ENCODE results near the gene NUP35. TPM values are rescaled to one million over a fixed set of nuclear protein-coding genes. Genes with fewer than 3 reads are reported as not detected.

NUP35 gene
- total RNA-seq, 1 experiment from 2014 or later, result 33.4 TPM

- Histone ChIP-seq H3K27ac (ENCODE audit: low read depth, low read length) (no peak overlapping the region), H3K79me2 (ENCODE audit: insufficient read depth, low read length) (peaks cover 12% of the 10 kb centered on the region; the same call in 1 of the 2 replicates), H3K9ac (ENCODE audit: low read length) (no peak overlapping the region), H3K4me2 (ENCODE audit: low read length) (peak overlapping the region; percentile 15; the same call in 1 of the 2 replicates), H3K9me3 (ENCODE audit: control insufficient read depth in 1 of 2, insufficient read depth in 1 of 2, low read depth in 1 of 2, low read length in 2 of 2) (no peaks in the 10 kb centered on the region), H3K4me1 (ENCODE audit: control insufficient read depth in 1 of 2, insufficient read depth in 2 of 2, low read length in 2 of 2) (peaks cover 0 to 16% of the 10 kb centered on the region in 2 experiments; a peak in 2 of 4 replicates), H4K20me1 (ENCODE audit: insufficient read depth) (no peaks in the 10 kb centered on the region), H3K4me3 (replicated peaks in 1 of 2; ENCODE audit: low read depth in 1 of 2, low read length in 2 of 2) (no peak overlapping the region), H3K36me3 (ENCODE audit: control insufficient read depth in 1 of 2, insufficient read depth in 2 of 2, low read length in 2 of 2) (peaks cover 20 to 28% of the 10 kb centered on the region in 2 experiments), H3K27me3 (ENCODE audit: insufficient read depth, low read length) (no peaks in the 10 kb centered on the region), H2AFZ (ENCODE audit: low read depth, low read length, poor library complexity, severe bottlenecking) (no peak overlapping the region), H3K9me2 (ENCODE audit: insufficient read depth) (no peaks in the 10 kb centered on the region)
- no TSS peak for BruUV-seq (replicated peaks)
- RAD21 ChIA-PET (ENCODE audit: low non-redundant PET in 1 of 2, low total read pairs in 2 of 2, uncharacterized antibody in 2 of 2, unreplicated experiment in 2 of 2), result no interaction called here
- no peak for ATAC-seq
- CTCF ChIA-PET, result no interaction called here
- intact Hi-C loops (cut with micrococcal nuclease), result no loop called here
- TF ChIP-seq EZH2phosphoT487 (IDR thresholded peaks at IDR 0.05; ENCODE audit: borderline replicate concordance) (no peak), SP1 (IDR thresholded peaks at IDR 0.05; ENCODE audit: low read depth) (no peak), CBX3 (IDR thresholded peaks at IDR 0.05; ENCODE audit: low read depth) (no peak)
- POLR2A ChIA-PET, result no interaction called here
- DNase-seq (ENCODE audit: low read depth, low spot score), result no peak
Observed at GRCh38 chr2:183162362-183162761, 38.1 kb downstream of the NUP35 start.

- no peak overlapping the region for H3K9ac ChIP-seq (ENCODE audit: low read length)
- intact Hi-C loops (cut with micrococcal nuclease), result no loop called here
- no TSS peak for BruUV-seq (replicated peaks)
- 0 out of 2 replicates have a peak, but pooled peaks have one; percentile 25 for ATAC-seq
- ChIA-PET RAD21 (ENCODE audit: low non-redundant PET in 1 of 2, low total read pairs in 2 of 2, uncharacterized antibody in 2 of 2, unreplicated experiment in 2 of 2) (no interaction called here), POLR2A (no interaction called here), CTCF (no interaction called here)
- no peak for DNase-seq (ENCODE audit: low read depth, low spot score)
- H3K4me3 ChIP-seq (replicated peaks in 1 of 2; ENCODE audit: low read depth in 1 of 2, low read length in 2 of 2), result no peak overlapping the region
- peaks cover 0 to 16% of the 10 kb centered on the region in 2 experiments; a peak in 2 of 4 replicates for H3K4me1 ChIP-seq (ENCODE audit: control insufficient read depth in 1 of 2, insufficient read depth in 2 of 2, low read length in 2 of 2)
- H2AFZ ChIP-seq (ENCODE audit: low read depth, low read length, poor library complexity, severe bottlenecking), result no peak overlapping the region
- no peaks in the 10 kb centered on the region for H3K9me3 ChIP-seq (ENCODE audit: control insufficient read depth in 1 of 2, insufficient read depth in 1 of 2, low read depth in 1 of 2, low read length in 2 of 2)
- H3K27ac ChIP-seq (ENCODE audit: low read depth, low read length), result no peak overlapping the region
- no peaks in the 10 kb centered on the region; the same call in 1 of the 2 replicates for H4K20me1 ChIP-seq (ENCODE audit: insufficient read depth)
- H3K4me2 ChIP-seq (ENCODE audit: low read length), result no peak overlapping the region
- H3K36me3 ChIP-seq (ENCODE audit: control insufficient read depth in 1 of 2, insufficient read depth in 2 of 2, low read length in 2 of 2), result peaks cover 17 to 32% of the 10 kb centered on the region in 2 experiments
- peaks cover 28% of the 10 kb centered on the region for H3K79me2 ChIP-seq (ENCODE audit: insufficient read depth, low read length)
- no peaks in the 10 kb centered on the region for H3K9me2 ChIP-seq (ENCODE audit: insufficient read depth)
- H3K27me3 ChIP-seq (ENCODE audit: insufficient read depth, low read length), result no peaks in the 10 kb centered on the region
- TF ChIP-seq REST (IDR thresholded peaks at IDR 0.05; ENCODE audit: low read depth) (no peak), POLR2AphosphoS5 (IDR thresholded peaks at IDR 0.05; ENCODE audit: low read depth, low read length) (no peak), FOSL1 (IDR thresholded peaks at IDR 0.05; ENCODE audit: low read depth) (no peak), SIN3A (IDR thresholded peaks at IDR 0.05; ENCODE audit: low read depth) (no peak), ZFX (IDR thresholded peaks at IDR 0.05) (no peak), RAD21 (IDR thresholded peaks at IDR 0.05; ENCODE audit: low read depth) (no peak), EZH2phosphoT487 (IDR thresholded peaks at IDR 0.05; ENCODE audit: borderline replicate concordance) (no peak), JUND (IDR thresholded peaks at IDR 0.05) (no peak), CBX3 (IDR thresholded peaks at IDR 0.05; ENCODE audit: low read depth) (no peak), ZNF274 (IDR thresholded peaks at IDR 0.05; ENCODE audit: low read depth, low read length) (no peak), YY1 (IDR thresholded peaks at IDR 0.05; ENCODE audit: extremely low read depth, insufficient replicate concordance, low read depth, low read length) (no peak)
- TF ChIP-seq, protein P1, sequence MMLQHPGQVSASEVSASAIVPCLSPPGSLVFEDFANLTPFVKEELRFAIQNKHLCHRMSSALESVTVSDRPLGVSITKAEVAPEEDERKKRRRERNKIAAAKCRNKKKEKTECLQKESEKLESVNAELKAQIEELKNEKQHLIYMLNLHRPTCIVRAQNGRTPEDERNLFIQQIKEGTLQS (IDR thresholded peaks at IDR 0.05), result no peak
- TF ChIP-seq, protein P2, sequence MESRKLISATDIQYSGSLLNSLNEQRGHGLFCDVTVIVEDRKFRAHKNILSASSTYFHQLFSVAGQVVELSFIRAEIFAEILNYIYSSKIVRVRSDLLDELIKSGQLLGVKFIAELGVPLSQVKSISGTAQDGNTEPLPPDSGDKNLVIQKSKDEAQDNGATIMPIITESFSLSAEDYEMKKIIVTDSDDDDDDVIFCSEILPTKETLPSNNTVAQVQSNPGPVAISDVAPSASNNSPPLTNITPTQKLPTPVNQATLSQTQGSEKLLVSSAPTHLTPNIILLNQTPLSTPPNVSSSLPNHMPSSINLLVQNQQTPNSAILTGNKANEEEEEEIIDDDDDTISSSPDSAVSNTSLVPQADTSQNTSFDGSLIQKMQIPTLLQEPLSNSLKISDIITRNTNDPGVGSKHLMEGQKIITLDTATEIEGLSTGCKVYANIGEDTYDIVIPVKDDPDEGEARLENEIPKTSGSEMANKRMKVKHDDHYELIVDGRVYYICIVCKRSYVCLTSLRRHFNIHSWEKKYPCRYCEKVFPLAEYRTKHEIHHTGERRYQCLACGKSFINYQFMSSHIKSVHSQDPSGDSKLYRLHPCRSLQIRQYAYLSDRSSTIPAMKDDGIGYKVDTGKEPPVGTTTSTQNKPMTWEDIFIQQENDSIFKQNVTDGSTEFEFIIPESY (IDR thresholded peaks at IDR 0.05; ENCODE audit: extremely low read depth, insufficient replicate concordance, low read length), result no peak
Observed at GRCh38 chr2:183163821-183164649, 39.8 kb downstream of the NUP35 start.
